HEK293T (cell line): ENCODE data around the gene SUPT4H1.

Experiments used
- CTCF ChIA-PET: fragments of 350-600 bp; formaldehyde crosslinking; extraction: SDS; loops from one replicate; lab custom pipeline; 2021; ENCODE audit warnings: antibody characterized with exemption, inconsistent platforms; lab: Yijun Ruan, JAX
- POLR2A ChIA-PET: fragments of 350-600 bp; formaldehyde crosslinking; extraction: SDS; loops from one replicate; lab custom pipeline; 2020; ENCODE audit warnings: antibody characterized with exemption, inconsistent platforms; lab: Yijun Ruan, JAX
- DNase-seq: peaks from one replicate; pipeline ENCODE4 v3.0.0; 2012; ENCODE audit warnings: mixed read lengths; ENCODE audit errors: extremely low spot score
- ARNT ChIP-seq: fragments of 450-650 bp; IDR thresholded peaks from 2 replicates; pipeline ENCODE4 v1.6.1; 2017; ENCODE audit warnings: mild to moderate bottlenecking
- BHLHE40 ChIP-seq: fragments of 450-650 bp; IDR thresholded peaks from 2 replicates; pipeline ENCODE4 v1.6.1; 2016; ENCODE audit warnings: mild to moderate bottlenecking, moderate library complexity, borderline replicate concordance
- CTBP1 ChIP-seq: fragments of 450-650 bp; IDR thresholded peaks from 2 replicates; pipeline ENCODE4 v1.6.1; 2016; ENCODE audit warnings: borderline replicate concordance
- ELF4 ChIP-seq: fragments of 450-650 bp; IDR thresholded peaks from 2 replicates; pipeline ENCODE4 v1.6.1; 2017; ENCODE audit warnings: antibody characterized with exemption
- FOXA1 ChIP-seq: fragments of 450-650 bp; IDR thresholded peaks from 2 replicates; pipeline ENCODE4 v1.6.1; 2016; ENCODE audit warnings: mild to moderate bottlenecking
- FOXK2 ChIP-seq: fragments of 450-650 bp; IDR thresholded peaks from 2 replicates; pipeline ENCODE4 v1.6.1; 2016; ENCODE audit warnings: mild to moderate bottlenecking
- FOXM1 ChIP-seq: fragments of 450-650 bp; IDR thresholded peaks from 2 replicates; pipeline ENCODE4 v1.6.1; 2017; ENCODE audit warnings: mild to moderate bottlenecking, borderline replicate concordance
- HDGF ChIP-seq: fragments of 450-650 bp; IDR thresholded peaks from 2 replicates; pipeline ENCODE4 v1.6.1; 2017; ENCODE audit warnings: antibody characterized with exemption, borderline replicate concordance
- L3MBTL2 ChIP-seq: fragments of 450-650 bp; conservative IDR thresholded peaks from 2 replicates; pipeline ENCODE4 v1.6.1; 2016; ENCODE audit warnings: mild to moderate bottlenecking
- LEF1 ChIP-seq: fragments of 450-650 bp; IDR thresholded peaks from 2 replicates; pipeline ENCODE4 v1.6.1; 2017; ENCODE audit warnings: mild to moderate bottlenecking, borderline replicate concordance
- NFRKB ChIP-seq: fragments of 450-650 bp; IDR thresholded peaks from 2 replicates; pipeline ENCODE4 v1.6.1; 2016; ENCODE audit warnings: mild to moderate bottlenecking, moderate library complexity
- PKNOX1 ChIP-seq: fragments of 450-650 bp; IDR thresholded peaks from 2 replicates; pipeline ENCODE4 v1.6.1; 2016
- SP1 ChIP-seq: fragments of 450-650 bp; IDR thresholded peaks from 2 replicates; pipeline ENCODE4 v1.6.1; 2017
- SUZ12 ChIP-seq: fragments of 450-650 bp; IDR thresholded peaks from 2 replicates; pipeline ENCODE4 v1.6.1; 2016; ENCODE audit warnings: mild to moderate bottlenecking
- TARDBP ChIP-seq: fragments of 450-650 bp; IDR thresholded peaks from 2 replicates; pipeline ENCODE4 v1.6.1; 2016
- ZNF384 ChIP-seq: fragments of 450-650 bp; IDR thresholded peaks from 2 replicates; pipeline ENCODE4 v1.6.1; 2016

Gene SUPT4H1

GRCh38 chr17:58351831-58352595 lies at the start of gene SUPT4H1:
Gene SUPT4H1 (minus strand): TSS chr17:58352201. CDS start chr17:58352135, 66 bp downstream.
- ChIA-PET CTCF (interaction anchor here (0.6 to 3.0 kb wide), 7 partner anchors 34 to 150 kb away, joined by 3 to 15 read pairs (median 4); partner anchors contain the start of gene RNF43), POLR2A (interaction anchor here (0.6 to 7.1 kb wide), 50 partner anchors 8 to 755 kb away, joined by 3 to 234 read pairs (median 6); partner anchors contain the start of genes MTMR4, RNF43 and TRIM37)
- peak; percentile 97 for DNase-seq
- TF ChIP-seq BHLHE40 (no peak), ZNF384 (no peak), FOXK2 (peak; percentile 93), ARNT (0 out of 2 replicates have a peak, but pooled peaks have one; percentile 15), SUZ12 (no peak), TARDBP (no peak), SP1 (no peak), HDGF (no peak), FOXM1 (peak; percentile 90; the same call in 1 of the 2 replicates), L3MBTL2 (peak; percentile 27; the same call in 1 of the 2 replicates), CTBP1 (no peak), ELF4 (peak; percentile 70), NFRKB (no peak), FOXA1 (no peak), PKNOX1 (no peak), LEF1 (no peak)

- DNase-seq = no peak
- CTCF ChIA-PET = no interaction called here
- POLR2A ChIA-PET = interaction anchor here (1.9 kb wide), 1 partner anchor 49 kb away, joined by 6 read pairs; the partner anchor contains the start of gene SUPT4H1
- no peak for TF ChIP-seq ARNT
- no peak for TF ChIP-seq SUZ12
- no peak for TF ChIP-seq CTBP1
- TF ChIP-seq FOXK2 = no peak
- no peak for TF ChIP-seq FOXM1
- TF ChIP-seq FOXA1 = no peak
- TF ChIP-seq SP1 = no peak
- TF ChIP-seq HDGF = no peak
- TF ChIP-seq ELF4 = no peak
- no peak for TF ChIP-seq L3MBTL2
- no peak for TF ChIP-seq PKNOX1
Observed at GRCh38 chr17:58401287-58401686, 49.3 kb upstream of the SUPT4H1 start.

GRCh38 chr17:58400826-58401225 lies 48.8 kb upstream of the SUPT4H1 start:
- DNase-seq = no peak
- TF ChIP-seq FOXA1 (no peak), NFRKB (no peak), ELF4 (no peak), CTBP1 (no peak), ZNF384 (no peak), HDGF (no peak), SUZ12 (no peak), TARDBP (no peak), SP1 (no peak), LEF1 (no peak), ARNT (no peak), FOXK2 (no peak), FOXM1 (no peak), PKNOX1 (no peak), BHLHE40 (no peak), L3MBTL2 (no peak)
- CTCF ChIA-PET = no interaction called here
- POLR2A ChIA-PET = interaction anchor here (1.8 to 1.9 kb wide), 2 partner anchors 14 to 49 kb away, joined by 5 to 6 read pairs; partner anchors contain the start of gene SUPT4H1

GRCh38 chr17:58399974-58400373 lies 48.0 kb upstream of the SUPT4H1 start:
- POLR2A ChIA-PET = interaction anchor here (1.0 to 1.9 kb wide), 4 partner anchors 15 to 48 kb away, joined by 5 to 6 read pairs (median 5); partner anchors contain the start of genes RNF43 and SUPT4H1
- TF ChIP-seq FOXK2 (no peak), HDGF (no peak), CTBP1 (no peak), PKNOX1 (no peak), TARDBP (no peak), L3MBTL2 (no peak), SP1 (no peak), ELF4 (no peak), BHLHE40 (no peak), NFRKB (no peak)
- no peak for DNase-seq
- CTCF ChIA-PET = interaction anchor here (1.0 kb wide), 1 partner anchor 12 kb away, joined by 3 read pairs; no protein-coding TSS in a partner anchor
